ENCODE results near the gene MRRF.

GRCh38 chr9:122372856-122373845 is 108.5 kb downstream of the MRRF start:
- TF ChIP-seq CTCF (IDR thresholded peaks at IDR 0.05) (no peak), EZH2 (IDR thresholded peaks at IDR 0.05) (no peak), EZH2phosphoT487 (IDR thresholded peaks at IDR 0.05) (no peak)
